ENCODE results near the gene RALGAPA2. TPM values are rescaled to one million over a fixed set of nuclear protein-coding genes. Genes with fewer than 3 reads are reported as not detected.

Gene RALGAPA2
- total and polyA plus RNA-seq, 2 donors (not counting 3 experiments of a cell fraction or from before 2014, with no cell fraction given), result 10.0 to 46.8 TPM

GRCh38 chr20:20687319-20687718, 25.1 kb downstream of the RALGAPA2 start:
- no peak for TF ChIP-seq JUN (IDR thresholded peaks at IDR 0.05; ENCODE audit: borderline replicate concordance, insufficient read depth, insufficient read length, low read depth)
- no peak for TF ChIP-seq MAX (IDR thresholded peaks at IDR 0.05; ENCODE audit: insufficient read depth, insufficient read length)
- no peak for TF ChIP-seq FOS (IDR thresholded peaks at IDR 0.05; ENCODE audit: borderline replicate concordance, insufficient read depth, low read length)
- no peak for TF ChIP-seq GATA2 (IDR thresholded peaks at IDR 0.05; ENCODE audit: insufficient read depth, insufficient read length, low read depth, low read length)
- TF ChIP-seq POLR2A (IDR thresholded peaks at IDR 0.05; ENCODE audit: low read depth, low read length), result no peak
- Histone ChIP-seq H3K9me1 (replicated peaks; ENCODE audit: control insufficient read depth, extremely low read depth, insufficient read depth, low read length) (no peaks in the 10 kb centered on the region), H3K36me3 (ENCODE audit: control insufficient read depth in 2 of 2, extremely low read depth in 1 of 2, insufficient read depth in 2 of 2, low read length in 2 of 2) (no peaks in the 10 kb centered on the region), H3K4me3 (replicated peaks in 1 of 3; ENCODE audit: insufficient read depth in 1 of 3, low read depth in 1 of 3, low read length in 3 of 3) (no peak overlapping the region), H3K4me2 (ENCODE audit: insufficient read depth, low read length) (no peak overlapping the region), H3K79me2 (ENCODE audit: control insufficient read depth, insufficient read depth, low read length) (peaks cover under 1% of the 10 kb centered on the region), H3K27ac (ENCODE audit: insufficient read depth, low read depth, low read length) (no peak overlapping the region), H3K4me1 (ENCODE audit: control insufficient read depth, extremely low read depth, insufficient read depth, low read length) (no peaks in the 10 kb centered on the region), H3K27me3 (ENCODE audit: control insufficient read depth in 2 of 2, insufficient read depth in 2 of 2, low read length in 2 of 2) (no peaks in the 10 kb centered on the region), H3K9me3 (replicated peaks; ENCODE audit: control insufficient read depth, insufficient read depth, low read length) (no peaks in the 10 kb centered on the region), H2AFZ (ENCODE audit: low read depth, low read length) (no peak overlapping the region), H3K9ac (replicated peaks; ENCODE audit: extremely low read depth, insufficient read depth, low read length) (no peak overlapping the region), H4K20me1 (replicated peaks; ENCODE audit: control insufficient read depth, extremely low read depth, insufficient read depth, low read length) (peaks cover 7% of the 10 kb centered on the region)
- ChIA-PET CTCF (no interaction called here), POLR2A (no interaction called here)
- intact Hi-C loops (cut with micrococcal nuclease), result no loop called here
- DNase-seq (ENCODE audit: low read depth, low spot score) (no peak), FAIRE-seq (no peak)
- dilution Hi-C loops (cut with MboI; ENCODE audit: extremely low pct_ligation_motif_present, low sequenced_read_pairs), result no loop called here
- BruUV-seq (replicated peaks), result no TSS peak

GRCh38 chr20:20685635-20686034, 26.8 kb downstream of the RALGAPA2 start:
- Histone ChIP-seq H4K20me1 (replicated peaks; ENCODE audit: control insufficient read depth, extremely low read depth, insufficient read depth, low read length) (peaks cover 7% of the 10 kb centered on the region), H3K4me3 (replicated peaks in 1 of 3; ENCODE audit: insufficient read depth in 1 of 3, low read depth in 1 of 3, low read length in 3 of 3) (no peak overlapping the region), H3K9me1 (replicated peaks; ENCODE audit: control insufficient read depth, extremely low read depth, insufficient read depth, low read length) (no peaks in the 10 kb centered on the region), H3K4me1 (ENCODE audit: control insufficient read depth, extremely low read depth, insufficient read depth, low read length) (no peaks in the 10 kb centered on the region), H3K27ac (ENCODE audit: insufficient read depth, low read depth, low read length) (no peak overlapping the region), H3K36me3 (ENCODE audit: control insufficient read depth in 2 of 2, extremely low read depth in 1 of 2, insufficient read depth in 2 of 2, low read length in 2 of 2) (no peaks in the 10 kb centered on the region), H3K27me3 (ENCODE audit: control insufficient read depth in 2 of 2, insufficient read depth in 2 of 2, low read length in 2 of 2) (no peaks in the 10 kb centered on the region), H2AFZ (ENCODE audit: low read depth, low read length) (no peak overlapping the region), H3K9me3 (replicated peaks; ENCODE audit: control insufficient read depth, insufficient read depth, low read length) (no peaks in the 10 kb centered on the region), H3K79me2 (ENCODE audit: control insufficient read depth, insufficient read depth, low read length) (no peaks in the 10 kb centered on the region), H3K4me2 (ENCODE audit: insufficient read depth, low read length) (no peak overlapping the region), H3K9ac (replicated peaks; ENCODE audit: extremely low read depth, insufficient read depth, low read length) (no peak overlapping the region)
- TF ChIP-seq JUN (IDR thresholded peaks at IDR 0.05; ENCODE audit: borderline replicate concordance, insufficient read depth, insufficient read length, low read depth) (no peak), POLR2A (IDR thresholded peaks at IDR 0.05; ENCODE audit: low read depth, low read length) (no peak), MYC (IDR thresholded peaks at IDR 0.05; ENCODE audit: low read depth, low read length) (no peak), MAX (IDR thresholded peaks at IDR 0.05; ENCODE audit: insufficient read depth, insufficient read length) (no peak), GATA2 (IDR thresholded peaks at IDR 0.05; ENCODE audit: insufficient read depth, insufficient read length, low read depth, low read length) (no peak), POLR2AphosphoS5 (IDR thresholded peaks at IDR 0.05; ENCODE audit: insufficient read depth, low read depth, low read length) (no peak), FOS (IDR thresholded peaks at IDR 0.05; ENCODE audit: borderline replicate concordance, insufficient read depth, low read length) (no peak), CTCF (IDR thresholded peaks at IDR 0.05; ENCODE audit: extremely low read depth in 1 of 2, insufficient read depth in 1 of 2, low read depth in 1 of 2, low read length in 2 of 2) (no peak), EZH2 (IDR thresholded peaks at IDR 0.05; ENCODE audit: borderline replicate concordance, low read depth, low read length, severe bottlenecking) (no peak)
- FAIRE-seq (no peak), DNase-seq (ENCODE audit: low read depth, low spot score) (no peak)
- dilution Hi-C loops (cut with MboI; ENCODE audit: extremely low pct_ligation_motif_present, low sequenced_read_pairs) (no loop called here), intact Hi-C loops (cut with micrococcal nuclease) (no loop called here)
- CTCF ChIA-PET, result interaction anchor here (0.8 kb wide), 1 partner anchor 11 kb away, joined by 3 read pairs; no protein-coding TSS in a partner anchor
- POLR2A ChIA-PET, result no interaction called here
- BruUV-seq (replicated peaks), result no TSS peak

Measured in endothelial cell of umbilical vein (primary cell).